ENCODE data around the gene BRSK1.
A peak's percentile ranks its signal among the peaks of the same experiment; 100 is the strongest.

The BRSK1 gene

DNA sequence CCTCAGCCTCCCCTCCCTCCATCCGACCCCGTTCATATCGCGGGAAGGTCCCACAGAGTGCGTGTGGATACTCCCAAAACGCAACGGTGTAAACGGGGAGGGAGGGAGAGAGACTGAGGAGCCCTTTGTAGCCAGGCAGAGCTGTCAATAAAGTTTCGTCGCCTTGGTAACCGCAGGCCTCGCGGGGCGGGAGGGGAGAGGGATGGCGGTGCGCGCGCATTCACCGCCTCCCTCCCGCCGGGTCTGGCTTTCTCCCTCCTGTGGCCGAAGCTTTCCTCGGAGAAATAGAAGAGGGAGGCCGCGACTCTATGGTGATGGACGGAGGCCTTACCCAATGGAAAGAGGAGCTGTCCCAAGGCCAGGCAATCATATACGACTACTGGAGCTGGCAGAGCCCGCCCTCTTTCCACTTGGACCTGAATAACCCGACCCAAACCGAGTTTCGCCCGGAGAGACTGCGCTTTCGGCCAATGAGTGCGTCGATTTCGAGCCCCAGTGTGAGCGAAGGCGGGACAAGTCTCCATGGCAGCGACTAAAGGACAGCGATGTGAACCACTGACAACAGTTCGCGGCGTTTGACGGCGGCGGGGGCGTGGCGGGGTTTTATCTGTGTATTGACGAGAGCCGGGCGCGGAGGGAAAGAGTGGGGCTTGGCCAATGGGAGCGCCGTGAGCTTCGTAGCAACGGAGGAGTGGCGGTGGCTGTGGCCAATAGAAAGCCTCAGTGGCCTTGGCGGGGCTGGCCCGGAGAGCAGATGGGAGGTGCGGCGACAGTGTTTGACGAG lies 55.5 kb downstream of the BRSK1 start, which contains the start of gene KMT5C:
KMT5C (plus strand) TSS at position 772 of the 784 bp plus-strand sequence. CDS start 2,061 bp downstream, outside the sequence.
- DNase-seq, result peak; percentile 100

DNA sequence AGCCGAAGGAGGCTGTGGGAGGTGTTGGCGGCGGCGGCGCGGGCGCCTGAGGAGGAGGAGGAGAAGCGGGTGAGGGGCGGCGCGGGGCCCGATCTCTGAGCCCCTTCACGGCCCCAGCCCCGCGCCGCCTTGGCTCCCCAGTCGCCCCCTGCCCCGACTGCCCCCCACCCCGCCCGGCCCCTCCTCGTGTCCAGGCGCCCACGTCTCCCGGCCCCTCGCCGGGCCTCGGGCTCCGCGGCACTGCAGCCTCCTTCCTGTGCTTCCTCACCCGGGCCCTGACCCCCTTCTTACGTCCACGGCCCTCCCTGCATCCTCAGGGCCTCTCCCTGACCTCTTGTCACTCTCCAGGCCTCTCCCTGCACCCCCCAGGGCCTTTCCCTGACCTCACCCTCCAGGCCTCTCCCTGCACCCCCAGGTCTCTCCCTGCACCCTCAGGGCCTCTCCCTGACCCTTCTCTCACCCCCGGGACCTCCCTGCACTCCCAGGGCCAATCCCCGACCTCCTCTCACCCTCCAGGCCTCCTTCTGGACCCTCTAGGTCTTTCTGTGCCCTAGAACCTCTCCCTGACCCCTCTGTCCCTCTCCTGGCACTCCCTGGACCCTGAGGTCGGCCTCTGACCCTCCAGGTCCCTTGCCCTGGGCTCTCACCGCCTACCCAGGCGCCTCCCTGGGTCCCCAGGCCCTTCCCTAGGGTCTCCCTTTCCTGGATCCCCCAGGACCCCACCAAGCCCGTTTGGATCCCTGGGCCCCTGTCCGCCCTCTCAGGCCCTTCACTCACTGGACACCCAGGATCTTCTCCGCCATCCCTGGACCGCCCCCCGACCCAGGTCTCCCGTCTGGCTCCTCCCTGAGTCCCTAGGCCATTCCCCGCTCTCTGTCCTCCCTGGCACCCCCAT lies 56.3 kb downstream of the BRSK1 start:
- no peak for DNase-seq

DNA sequence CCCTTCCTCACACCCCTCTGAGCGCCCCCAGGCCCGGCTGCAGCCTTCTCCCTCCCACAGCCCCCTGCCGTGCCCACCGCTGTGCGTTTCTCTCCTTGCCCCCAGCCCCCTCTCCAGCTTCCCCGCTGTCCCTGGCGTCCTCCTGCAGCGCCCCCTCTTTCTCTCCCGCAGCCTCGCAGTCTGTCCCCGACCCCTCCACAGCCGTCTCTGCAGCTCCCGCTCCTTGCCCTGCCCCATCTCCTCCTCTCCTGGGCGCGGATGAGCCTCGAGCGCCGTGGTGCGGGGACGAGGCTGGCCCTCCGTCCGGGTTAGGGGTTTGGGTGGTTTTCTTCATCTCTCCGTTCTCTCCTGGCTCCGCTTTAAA lies 57.0 kb downstream of the BRSK1 start:
- peak; percentile 16 for DNase-seq

DNA sequence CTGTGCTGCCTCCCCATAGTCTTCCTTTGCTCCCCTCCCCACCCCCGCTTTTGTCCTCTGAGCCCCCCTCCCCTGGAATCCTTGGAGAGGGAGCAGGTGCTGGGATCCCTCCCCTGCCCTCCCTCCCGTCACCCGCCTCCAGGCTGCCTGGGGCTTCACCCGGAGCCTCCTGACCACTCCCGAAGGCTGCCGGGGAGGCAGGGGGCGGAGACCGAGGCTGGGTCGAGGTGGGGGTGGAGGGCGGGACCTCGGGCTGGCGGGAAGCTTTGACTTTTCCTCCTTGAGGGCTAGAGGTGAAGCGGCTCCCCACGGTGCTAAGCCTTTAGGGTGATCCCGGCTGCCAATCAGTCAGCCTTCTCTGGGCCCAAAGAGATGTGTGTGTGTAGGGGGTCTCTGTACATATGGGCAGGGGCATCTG lies 57.4 kb downstream of the BRSK1 start:
- DNase-seq, result peak; percentile 16

DNA sequence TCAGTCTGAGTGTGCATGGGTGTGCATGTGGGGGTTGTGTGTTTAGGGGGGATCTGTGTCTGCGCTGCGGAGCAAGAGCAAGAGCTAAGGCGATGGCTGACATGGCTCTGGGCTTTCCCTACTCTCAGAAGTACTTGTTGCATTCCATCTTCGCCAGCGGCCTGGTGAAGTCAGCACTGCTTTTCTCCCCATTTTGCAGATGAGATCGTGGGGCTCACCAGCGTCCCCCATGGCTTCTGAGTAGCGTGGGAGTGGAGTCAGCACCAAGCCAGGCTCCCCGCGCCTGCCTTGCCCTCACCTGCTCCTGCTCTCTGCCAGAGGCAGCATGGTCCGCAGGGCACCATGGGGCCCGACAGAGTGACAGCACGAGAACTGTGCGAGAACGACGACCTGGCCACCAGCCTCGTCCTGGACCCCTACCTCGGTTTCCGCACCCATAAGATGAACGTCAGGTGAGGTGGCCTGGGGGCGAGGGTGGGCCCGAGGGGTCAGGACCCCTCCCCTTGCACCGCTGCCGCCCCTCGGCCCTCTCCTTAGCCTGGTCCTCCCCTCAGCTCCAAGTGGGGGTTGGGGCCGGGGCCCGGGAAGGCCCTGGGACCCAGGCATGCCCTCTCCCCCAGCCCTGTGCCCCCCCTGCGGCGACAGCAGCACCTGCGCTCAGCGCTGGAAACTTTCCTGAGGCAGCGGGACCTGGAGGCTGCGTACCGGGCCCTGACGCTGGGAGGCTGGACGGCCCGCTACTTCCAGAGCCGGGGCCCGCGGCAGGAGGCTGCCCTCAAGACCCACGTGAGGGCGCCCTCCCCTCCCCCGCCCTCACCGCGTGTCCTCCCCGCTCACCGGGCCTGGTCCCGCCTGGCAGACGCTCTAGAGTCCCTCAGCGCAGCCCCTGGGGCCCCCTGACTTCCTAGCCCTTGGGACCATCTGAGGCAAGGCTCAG lies 58.1 kb downstream of the BRSK1 start:
- no peak for DNase-seq

DNA sequence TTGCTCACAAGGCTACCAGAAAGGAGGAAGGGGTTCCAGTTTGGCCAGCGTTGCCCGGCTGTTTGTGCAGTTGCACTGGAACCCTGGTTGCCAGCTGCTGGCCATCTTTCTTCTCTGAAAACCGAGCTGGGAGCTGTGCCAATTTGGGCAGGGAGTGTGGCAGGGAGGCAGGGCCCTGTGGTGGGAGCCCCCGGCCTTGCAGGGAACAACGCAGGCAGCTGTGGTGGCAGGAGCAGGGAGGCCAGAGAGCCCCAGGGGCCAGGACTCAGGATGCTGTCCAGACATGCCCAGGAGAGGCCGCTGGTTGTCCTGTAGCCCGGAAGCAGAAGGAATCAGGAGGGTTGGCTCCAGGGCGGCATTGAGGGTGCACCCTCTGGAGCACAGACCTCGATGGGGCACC lies 60.6 kb downstream of the BRSK1 start:
- DNase-seq, result no peak

DNA sequence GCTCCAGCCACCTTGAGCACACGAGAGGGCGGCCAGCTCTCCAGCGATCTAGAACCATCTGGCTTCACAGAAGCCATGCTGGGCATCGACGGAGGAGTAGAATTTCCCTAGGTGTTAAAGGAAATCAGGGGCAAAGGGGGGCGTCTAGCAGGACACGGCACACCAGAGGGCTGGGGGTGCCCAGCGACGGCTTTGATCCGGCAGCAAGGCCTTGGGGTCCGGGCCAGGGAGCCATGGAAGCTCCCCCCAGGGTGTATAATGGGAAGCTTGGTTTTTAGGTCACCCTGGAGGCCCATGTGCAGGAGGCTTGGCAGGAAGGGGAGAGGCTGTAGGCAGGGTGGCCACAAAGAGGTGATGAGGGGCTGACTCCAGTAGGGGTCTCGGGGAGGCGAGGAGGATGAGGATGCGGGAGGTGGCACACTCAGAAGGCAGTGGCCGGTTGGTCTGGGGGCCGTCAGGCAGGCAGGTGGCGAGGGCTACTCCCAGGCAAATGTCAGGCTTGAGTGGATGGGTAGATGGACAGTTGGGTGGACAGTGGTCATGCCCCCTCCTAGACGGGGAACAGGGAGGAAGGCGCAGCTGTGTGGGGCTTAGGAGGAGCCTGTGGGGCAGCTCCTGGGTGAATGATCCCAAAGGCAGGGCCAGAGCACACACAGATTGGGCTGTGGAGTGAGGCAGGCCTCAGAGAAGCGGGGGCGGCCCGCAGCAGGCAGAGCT lies 61.5 kb downstream of the BRSK1 start:
- DNase-seq, result no peak

DNA sequence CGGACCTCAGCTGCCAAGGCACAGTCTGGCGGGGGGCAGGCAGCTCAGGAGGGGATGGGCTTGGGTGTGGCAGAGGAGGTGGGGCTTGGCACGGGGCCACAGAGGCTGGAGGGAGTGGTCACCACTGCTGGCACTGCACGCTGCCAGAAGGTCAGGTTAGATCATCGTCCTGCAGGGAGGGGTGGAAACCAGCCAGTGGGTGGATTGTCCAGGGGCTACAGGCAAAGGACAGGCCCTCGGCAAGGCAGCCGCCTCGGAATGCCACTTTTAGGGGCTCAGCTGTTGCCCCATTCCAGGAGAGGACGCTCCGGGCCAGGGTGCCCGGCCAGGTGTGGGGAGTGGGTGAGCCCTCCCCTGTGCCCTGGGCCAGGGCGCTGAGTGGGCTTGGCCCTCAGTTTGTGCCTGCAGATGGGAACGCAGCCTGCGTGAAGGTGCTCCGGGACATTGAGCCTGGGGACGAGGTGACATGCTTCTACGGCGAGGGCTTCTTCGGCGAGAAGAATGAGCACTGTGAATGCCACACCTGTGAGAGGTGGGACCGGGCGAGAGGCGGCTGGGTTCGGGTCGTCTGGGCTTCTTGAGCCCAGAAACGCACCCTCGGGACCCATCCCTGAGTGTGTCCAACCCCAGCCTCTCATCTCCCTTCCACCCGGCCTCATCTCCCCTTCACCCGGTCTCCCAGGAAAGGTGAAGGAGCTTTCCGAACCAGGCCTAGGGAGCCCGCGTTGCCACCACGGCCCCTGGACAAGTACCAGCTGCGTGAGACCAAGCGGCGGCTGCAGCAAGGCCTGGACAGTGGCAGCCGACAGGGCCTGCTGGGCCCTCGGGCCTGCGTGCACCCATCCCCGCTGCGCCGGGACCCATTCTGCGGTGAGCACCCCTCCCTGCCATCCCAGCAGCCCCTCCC lies 62.3 kb downstream of the BRSK1 start:
- DNase-seq, result no peak

DNA sequence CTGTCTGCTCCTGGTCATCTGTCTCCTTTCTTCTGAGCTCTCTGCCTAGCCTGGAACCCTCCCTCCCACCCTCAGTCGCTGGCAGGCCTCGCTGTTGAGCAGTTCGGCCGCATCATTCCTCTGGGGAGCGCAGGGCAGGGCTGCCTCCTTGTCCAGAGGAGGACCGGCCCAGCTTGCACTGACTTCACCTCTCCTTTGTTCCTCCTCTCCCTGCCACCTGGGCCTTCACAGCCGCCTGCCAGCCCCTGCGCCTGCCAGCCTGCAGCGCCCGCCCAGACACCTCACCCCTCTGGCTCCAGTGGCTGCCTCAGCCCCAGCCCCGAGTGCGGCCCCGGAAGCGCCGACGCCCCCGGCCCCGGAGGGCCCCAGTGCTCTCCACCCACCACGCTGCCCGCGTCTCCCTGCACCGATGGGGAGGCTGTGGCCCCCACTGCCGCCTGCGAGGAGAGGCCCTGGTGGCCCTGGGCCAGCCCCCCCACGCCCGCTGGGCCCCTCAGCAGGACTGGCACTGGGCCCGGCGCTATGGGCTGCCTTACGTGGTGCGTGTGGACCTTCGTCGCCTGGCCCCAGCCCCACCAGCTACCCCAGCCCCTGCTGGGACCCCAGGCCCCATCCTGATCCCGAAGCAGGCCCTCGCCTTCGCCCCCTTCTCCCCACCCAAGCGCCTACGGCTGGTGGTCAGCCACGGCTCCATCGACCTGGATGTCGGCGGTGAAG lies 63.1 kb downstream of the BRSK1 start:
- no peak for DNase-seq

DNA sequence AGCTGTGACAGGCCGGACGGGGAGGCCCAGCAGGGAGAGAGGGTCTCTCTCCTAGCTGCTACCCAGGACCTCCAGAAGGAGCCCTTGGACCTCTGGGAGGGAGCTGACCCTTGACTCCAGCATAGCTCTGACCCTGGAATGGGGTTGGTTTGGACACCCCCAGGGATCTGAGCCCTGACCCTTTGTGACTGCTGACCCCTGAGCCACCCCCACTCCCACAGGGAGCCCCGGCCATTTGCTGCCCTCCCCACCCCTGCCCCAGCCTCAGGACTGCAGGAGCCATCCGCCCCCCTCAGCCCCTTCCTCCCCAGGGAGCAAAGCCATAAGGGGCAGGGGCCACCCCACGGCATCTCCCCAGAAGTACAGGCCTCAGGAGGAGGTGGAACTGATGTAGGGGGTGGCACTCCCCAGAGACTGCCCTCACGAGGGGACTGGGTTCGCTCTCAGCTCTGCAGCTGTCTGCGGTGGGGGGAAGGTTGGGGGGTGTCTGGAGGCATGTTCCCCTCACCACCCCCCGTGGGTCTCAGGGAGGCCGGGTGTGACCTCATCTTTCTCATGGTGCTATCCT lies 63.7 kb downstream of the BRSK1 start:
- DNase-seq, result no peak

DNA sequence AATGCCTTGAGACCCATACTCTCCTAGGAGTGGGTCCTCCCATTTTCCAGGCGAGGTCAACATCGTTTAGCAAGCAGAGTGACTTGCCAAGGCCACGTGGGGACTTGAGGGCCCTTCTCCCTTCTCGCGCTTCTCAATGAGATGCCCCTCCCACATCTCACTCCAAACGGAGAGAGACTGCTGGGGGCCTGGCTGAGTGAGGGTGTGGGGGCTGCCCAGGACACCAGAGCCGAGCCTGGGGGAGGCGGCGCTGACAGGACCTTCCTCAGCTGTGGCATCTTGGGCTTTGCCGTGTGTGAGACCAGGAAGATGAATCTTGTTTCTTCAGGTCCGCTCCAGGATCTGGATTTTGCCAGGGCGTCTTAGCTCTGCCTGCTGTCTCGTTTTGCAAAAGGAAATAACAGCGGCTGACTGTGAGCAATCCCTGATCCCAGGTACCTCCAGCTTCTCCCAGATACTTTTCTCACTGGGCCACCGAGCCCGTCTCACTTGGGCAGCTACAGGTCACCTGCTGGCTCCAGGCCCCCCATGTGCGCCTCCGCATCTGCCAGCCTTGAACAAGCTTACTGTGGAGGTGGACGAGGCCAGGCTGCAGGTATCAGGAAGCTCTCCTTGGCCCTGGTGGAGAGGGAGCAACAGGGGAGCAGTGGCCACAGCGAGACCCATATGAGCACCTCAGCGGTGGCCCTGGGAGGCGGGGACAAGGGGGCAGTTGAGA lies 64.7 kb downstream of the BRSK1 start:
- no peak for DNase-seq

DNA sequence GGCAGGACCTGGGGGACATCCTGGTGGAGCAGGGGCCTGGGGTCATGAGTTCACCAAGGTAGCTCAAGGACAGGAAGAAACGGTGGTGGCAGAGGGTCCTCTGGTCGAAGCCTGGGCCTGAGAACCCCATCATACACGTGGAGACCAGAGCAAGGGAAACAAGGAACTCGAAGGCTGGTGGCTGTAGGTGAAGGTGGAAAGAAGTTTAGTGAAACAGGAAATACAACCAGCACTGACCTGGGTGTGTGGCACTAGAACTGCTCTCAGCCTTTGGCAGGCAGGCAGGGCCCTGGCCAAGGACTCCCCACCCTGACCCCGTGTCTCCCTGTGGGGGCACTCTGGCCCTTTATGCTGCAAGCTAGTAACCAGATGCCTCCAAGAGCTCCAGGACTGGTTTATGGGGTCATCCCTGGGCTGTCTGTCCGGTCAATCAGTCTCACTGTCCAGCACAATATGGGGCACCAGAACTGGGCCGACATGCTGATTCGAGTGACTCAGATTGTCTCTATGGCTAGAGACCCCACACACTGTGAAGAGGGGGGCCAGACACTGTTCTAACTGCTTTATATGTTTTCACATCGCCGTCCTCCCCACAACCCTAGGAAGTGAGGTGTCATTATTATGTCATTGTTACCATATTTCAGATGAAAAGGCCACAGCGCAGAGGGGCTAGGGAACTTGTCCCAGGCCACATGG lies 67.0 kb downstream of the BRSK1 start:
- DNase-seq, result no peak

DNA sequence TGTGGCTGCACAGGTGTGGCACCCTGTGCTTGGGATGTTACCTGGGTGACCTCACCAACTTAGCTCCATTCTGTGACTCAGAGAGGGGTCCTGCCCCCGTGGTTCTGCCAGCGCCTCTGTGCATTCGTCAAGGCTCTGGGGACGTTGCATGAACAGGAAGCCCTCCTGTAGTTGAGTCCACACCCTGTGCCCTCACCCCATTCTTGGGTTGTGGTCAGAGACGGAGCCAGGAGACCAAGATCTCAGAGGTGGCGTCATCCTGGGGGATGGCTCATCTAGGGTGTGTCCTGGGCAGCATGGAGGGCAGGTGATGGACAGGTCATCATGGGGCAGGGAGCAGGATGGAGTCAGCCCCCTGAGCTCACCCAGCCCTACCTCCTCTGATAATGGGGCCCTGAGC lies 68.2 kb downstream of the BRSK1 start:
- no peak for DNase-seq

DNA sequence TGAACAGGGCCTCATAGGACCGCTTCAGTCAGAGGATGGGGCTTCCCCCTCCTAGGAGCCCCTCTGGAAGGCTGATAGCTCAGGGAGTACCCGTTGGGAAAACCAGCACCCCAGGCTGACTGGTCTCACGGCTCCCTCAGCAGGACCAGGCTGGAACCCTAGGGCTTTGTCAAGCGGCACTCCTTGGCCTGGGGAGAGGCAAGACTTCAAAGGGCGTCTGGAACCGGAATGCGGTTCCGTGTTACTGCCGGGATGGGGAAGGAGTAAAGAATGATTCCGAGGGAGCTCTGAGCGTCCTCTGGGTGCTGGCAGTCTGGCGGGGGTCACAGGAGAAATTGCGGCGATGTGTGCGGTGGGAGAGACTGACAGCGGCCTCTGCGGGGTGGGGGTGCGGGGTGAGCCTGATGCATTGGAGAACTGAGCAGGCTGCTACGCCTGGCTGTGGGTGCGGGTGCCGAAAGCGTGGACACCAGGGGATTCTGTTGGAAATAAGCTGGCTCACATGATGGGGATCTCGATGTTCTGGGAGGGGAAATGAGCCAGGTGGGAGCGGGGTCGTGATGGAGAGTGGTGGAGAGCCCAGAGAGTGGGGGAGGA lies 68.8 kb downstream of the BRSK1 start:
- no peak for DNase-seq

DNA sequence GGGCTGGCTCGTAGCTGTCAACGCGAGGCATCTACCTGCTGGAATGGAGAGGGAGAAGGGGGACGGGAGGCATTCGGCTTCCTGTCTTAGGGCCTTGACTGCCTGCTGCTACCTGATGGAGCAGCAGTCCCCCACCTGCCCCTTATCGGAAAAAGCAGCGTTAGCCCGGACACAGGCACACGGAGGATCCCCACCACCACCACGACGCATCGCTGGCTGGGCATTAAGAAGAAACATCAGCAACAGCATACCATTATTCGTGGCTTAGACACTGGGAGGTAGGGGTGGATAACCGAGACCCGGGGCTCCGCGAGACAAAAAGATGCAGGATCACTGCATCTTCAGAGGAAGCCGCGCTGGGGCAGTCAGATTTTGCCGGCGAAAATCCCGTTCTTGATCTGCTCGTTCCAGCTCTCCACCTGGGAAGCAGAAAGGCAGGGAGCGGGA lies 69.6 kb downstream of the BRSK1 start:
- DNase-seq, result no peak

DNA sequence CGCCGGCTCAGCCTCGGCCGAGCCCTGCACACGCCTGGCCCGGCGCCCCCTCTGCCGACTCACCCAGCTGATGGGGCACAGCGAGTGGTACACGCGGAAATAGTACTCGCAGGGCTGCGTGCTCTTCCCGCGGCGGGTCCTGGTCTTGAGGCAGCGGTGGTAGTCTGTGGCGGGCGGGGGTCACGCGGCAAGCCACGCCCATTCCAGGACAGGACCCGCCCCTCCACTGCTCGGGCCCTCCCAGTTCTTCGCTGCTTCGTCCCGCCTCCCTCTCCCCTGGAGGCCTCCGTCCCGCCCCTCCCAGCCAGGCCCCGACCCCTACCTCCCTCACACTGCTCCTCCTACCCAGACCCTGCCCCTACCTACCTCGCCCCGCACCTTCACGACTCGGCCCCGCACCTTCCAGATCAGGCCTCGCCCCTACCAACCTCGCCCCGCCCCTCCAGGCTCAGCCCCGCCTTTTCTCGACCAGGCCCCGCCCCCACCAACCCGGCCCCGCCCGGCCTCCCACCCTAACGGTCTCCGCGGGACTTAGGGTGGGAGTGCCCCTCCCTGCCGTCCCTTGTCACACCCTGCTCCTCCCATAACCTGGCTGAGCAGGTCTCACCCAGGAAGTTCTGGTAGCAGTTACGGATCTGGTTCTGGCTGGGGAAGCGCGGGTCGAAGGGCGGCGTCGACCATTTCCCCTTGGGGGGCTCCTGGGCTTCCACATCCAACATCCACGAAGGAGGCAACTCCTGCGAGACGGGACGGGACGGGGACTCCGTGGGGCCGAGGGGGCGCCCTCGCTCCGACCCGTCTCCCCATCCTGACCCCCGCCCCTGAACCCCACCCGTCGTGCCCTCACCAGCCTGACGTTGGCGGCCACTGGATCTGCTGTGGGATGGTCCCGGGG lies 70.3 kb downstream of the BRSK1 start:
- DNase-seq, result no peak

DNA sequence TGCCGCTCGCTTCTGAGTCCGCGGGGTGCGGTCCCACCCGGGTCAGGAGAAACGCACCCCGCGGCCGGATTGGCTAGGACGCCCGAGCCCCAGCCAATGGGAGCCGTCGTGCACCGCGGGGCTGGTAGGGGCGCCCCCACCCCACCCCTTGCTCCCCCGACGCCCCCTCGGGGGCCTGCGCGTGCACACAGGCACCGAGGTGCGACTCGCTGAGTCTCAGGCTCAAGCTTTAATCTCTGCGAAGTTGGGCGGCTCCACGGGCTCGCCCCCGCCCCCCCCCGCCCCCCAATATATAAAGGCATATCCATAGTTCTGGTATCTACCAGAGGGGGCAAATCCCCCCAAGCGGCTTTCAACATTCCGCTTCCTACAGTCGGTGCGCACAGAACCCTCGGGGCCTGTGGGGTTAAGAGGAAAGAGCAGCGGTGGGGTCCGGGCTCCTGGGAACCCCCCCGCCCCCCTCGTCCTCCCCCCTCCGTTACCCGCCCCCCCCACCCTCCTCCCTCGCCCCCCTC lies 71.0 kb downstream of the BRSK1 start, which contains the start of gene COX6B2:
COX6B2 (minus strand) TSS at position 22 of the 515 bp plus-strand sequence. CDS start 198 bp downstream, outside the sequence.
- no peak for DNase-seq
